Esophagus squamous epithelium (tissue), 4 donors: ENCODE data around the gene TAL2.

Source experiments
- POLR2A ChIP-seq, 4 donors: fragments of 450-650 bp; IDR thresholded peaks; one replicate each; pipeline ENCODE4 v1.6.1; 2017; ENCODE audit warnings: antibody characterized with exemption in 4 of 4, mild to moderate bottlenecking in 4 of 4, moderate library complexity in 3 of 4
- TF ChIP-seq, protein P1 (sequence below), 6 experiments: fragments of 450-650 bp in 4 of 6; fragments of 200-600 bp in 2 of 6; sonication (generic) in 2 of 6; IDR thresholded peaks; one replicate each; pipeline ENCODE4 v1.5.1; 2016 to 2019; ENCODE audit warnings: antibody characterized with exemption in 6 of 6, mild to moderate bottlenecking in 4 of 6, moderate library complexity in 4 of 6

DNA sequence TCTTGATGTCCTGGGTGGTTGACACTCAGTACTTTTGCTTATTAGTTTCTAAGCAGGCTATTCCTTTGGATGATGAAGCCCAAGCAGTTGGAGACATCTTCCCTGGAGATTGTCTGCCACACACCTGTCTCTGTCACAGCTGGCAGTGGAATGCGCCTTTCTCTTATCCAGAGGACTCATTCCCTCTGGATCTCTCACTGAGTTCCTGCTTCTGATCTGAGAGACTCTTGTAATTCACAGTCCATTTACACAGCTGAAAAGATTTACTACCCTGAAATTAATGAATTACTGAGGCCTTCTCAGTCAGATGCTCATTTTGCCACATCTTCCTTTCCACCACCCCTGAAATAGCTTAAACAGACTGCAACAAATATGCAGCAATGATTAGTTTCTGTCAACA is 15.9 kb downstream of the TAL2 start:
- TF ChIP-seq, protein P1, sequence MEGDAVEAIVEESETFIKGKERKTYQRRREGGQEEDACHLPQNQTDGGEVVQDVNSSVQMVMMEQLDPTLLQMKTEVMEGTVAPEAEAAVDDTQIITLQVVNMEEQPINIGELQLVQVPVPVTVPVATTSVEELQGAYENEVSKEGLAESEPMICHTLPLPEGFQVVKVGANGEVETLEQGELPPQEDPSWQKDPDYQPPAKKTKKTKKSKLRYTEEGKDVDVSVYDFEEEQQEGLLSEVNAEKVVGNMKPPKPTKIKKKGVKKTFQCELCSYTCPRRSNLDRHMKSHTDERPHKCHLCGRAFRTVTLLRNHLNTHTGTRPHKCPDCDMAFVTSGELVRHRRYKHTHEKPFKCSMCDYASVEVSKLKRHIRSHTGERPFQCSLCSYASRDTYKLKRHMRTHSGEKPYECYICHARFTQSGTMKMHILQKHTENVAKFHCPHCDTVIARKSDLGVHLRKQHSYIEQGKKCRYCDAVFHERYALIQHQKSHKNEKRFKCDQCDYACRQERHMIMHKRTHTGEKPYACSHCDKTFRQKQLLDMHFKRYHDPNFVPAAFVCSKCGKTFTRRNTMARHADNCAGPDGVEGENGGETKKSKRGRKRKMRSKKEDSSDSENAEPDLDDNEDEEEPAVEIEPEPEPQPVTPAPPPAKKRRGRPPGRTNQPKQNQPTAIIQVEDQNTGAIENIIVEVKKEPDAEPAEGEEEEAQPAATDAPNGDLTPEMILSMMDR (IDR thresholded peaks at IDR 0.05) = no peak
- TF ChIP-seq POLR2A (IDR thresholded peaks at IDR 0.05) = no peak
